NK-92 treated with Interleukin-12 subunit alpha and Interleukin-12 subunit beta, amount 100 ng/mL, for 24 hours (cell line): ENCODE results near the gene TAS2R42.

ENCODE experiments used
- DNase-seq: peaks from one replicate; lab custom pipeline; 2025; lab: John Stamatoyannopoulos, UW

Gene TAS2R42

GRCh38 chr12:11144297-11144696 is 42.4 kb downstream of the TAS2R42 start:
- DNase-seq, result no peak

GRCh38 chr12:11143352-11143751 is 43.4 kb downstream of the TAS2R42 start:
- no peak for DNase-seq

- DNase-seq, result no peak
These were observed 50.7 kb downstream of the TAS2R42 start for GRCh38 chr12:11136075-11136474.
